CD4-positive, alpha-beta T cell treated with Interleukin-21 for 1 hour (primary cell): ENCODE data around the gene ELAPOR1.

Experiments used
- DNase-seq: peaks from one replicate; pipeline ENCODE4 v3.0.0-alpha.2; 2020

ELAPOR1 gene, protein sequence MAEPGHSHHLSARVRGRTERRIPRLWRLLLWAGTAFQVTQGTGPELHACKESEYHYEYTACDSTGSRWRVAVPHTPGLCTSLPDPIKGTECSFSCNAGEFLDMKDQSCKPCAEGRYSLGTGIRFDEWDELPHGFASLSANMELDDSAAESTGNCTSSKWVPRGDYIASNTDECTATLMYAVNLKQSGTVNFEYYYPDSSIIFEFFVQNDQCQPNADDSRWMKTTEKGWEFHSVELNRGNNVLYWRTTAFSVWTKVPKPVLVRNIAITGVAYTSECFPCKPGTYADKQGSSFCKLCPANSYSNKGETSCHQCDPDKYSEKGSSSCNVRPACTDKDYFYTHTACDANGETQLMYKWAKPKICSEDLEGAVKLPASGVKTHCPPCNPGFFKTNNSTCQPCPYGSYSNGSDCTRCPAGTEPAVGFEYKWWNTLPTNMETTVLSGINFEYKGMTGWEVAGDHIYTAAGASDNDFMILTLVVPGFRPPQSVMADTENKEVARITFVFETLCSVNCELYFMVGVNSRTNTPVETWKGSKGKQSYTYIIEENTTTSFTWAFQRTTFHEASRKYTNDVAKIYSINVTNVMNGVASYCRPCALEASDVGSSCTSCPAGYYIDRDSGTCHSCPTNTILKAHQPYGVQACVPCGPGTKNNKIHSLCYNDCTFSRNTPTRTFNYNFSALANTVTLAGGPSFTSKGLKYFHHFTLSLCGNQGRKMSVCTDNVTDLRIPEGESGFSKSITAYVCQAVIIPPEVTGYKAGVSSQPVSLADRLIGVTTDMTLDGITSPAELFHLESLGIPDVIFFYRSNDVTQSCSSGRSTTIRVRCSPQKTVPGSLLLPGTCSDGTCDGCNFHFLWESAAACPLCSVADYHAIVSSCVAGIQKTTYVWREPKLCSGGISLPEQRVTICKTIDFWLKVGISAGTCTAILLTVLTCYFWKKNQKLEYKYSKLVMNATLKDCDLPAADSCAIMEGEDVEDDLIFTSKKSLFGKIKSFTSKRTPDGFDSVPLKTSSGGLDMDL

DNA sequence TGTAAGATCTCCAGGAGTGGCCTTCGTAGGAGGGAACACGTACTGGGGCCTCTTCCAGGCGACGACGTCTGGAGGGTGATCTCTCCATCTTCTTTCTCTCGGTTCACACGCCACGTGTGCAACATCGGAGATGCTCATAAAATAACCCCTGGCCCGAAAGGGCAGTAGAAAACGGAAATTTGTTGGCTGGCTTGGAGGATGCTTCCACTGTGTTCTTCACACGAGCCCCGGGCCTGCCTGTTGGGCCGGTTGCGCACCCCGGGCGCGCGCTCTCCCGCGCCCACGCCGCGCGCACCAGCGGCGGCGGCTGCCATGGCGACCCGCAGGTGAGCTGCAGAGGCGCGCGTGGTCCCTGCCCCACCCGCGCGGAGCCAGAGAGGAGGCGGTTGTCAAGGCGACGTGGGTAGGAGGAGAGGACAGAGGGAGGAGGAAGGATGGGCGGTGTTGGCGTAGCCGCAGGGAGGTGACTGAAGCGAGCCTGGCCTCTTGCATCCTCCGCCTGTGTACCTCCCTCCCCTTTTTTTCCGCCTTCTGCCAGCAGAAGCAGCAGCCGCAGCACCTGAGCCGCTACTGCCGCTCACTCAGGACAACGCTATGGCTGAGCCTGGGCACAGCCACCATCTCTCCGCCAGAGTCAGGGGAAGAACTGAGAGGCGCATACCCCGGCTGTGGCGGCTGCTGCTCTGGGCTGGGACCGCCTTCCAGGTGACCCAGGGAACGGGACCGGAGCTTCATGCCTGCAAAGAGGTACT is at the start of gene ELAPOR1:
TSS of gene ELAPOR1 (plus strand) at position 526 of the 752 bp plus-strand sequence. CDS start at position 595, 69 bp downstream.
- DNase-seq, result peak; percentile 95

DNA sequence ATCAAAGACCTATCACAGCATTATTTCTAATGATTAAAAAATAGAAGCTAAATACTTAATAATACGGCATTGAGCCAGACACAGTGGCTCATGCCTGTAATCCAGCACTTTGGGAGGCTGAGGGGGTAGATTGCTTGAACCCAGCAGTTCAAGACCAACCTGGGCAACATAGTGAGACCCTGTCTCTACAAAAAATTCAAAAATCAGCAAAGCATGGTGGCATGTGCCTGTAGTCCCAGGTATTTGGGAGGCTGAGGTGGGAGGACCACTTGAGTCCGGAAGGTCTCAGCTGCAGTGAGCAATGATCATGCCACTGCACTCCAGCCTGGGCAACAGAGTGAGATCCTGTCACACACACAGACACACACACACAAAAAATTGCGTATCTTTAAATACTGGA is 48.8 kb upstream of the ELAPOR1 start:
- no peak for DNase-seq

DNA sequence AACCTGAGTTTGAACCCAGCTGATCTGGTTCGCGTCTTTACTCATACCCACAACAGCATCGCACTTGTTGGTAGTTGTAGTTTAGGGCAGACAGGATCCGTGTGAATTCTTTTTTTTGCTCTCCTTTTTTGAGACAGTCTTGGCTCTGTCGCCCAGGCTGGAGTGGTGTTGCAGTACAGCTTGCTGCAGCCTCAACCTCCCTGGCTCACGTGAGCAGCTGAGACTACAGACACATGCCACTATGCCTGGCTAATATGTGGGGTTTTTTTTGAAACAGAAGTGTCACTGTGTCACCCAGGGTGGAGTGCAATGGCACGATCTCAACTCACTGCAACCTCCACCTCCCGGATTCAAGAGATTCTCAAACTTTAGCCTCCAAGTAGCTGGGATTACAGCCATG is 46.0 kb upstream of the ELAPOR1 start:
- no peak for DNase-seq

DNA sequence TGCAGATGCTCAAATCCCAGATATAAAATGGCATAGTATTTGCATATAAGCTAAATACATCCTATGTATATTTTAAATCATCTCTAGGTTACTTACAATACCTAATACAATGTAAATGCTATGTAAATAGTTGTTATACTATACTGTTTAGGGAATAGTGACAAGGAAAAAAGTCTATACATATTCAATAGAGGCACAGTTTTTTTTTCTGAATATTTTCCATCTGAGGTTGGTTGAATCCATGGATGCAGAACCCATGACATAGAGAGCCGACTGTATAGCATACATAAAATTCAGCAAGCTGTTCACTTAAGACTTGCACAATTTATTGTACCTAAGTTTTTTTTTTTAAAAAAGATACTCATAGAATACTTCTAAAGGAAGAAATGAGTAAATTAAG is 44.6 kb upstream of the ELAPOR1 start:
- no peak for DNase-seq

DNA sequence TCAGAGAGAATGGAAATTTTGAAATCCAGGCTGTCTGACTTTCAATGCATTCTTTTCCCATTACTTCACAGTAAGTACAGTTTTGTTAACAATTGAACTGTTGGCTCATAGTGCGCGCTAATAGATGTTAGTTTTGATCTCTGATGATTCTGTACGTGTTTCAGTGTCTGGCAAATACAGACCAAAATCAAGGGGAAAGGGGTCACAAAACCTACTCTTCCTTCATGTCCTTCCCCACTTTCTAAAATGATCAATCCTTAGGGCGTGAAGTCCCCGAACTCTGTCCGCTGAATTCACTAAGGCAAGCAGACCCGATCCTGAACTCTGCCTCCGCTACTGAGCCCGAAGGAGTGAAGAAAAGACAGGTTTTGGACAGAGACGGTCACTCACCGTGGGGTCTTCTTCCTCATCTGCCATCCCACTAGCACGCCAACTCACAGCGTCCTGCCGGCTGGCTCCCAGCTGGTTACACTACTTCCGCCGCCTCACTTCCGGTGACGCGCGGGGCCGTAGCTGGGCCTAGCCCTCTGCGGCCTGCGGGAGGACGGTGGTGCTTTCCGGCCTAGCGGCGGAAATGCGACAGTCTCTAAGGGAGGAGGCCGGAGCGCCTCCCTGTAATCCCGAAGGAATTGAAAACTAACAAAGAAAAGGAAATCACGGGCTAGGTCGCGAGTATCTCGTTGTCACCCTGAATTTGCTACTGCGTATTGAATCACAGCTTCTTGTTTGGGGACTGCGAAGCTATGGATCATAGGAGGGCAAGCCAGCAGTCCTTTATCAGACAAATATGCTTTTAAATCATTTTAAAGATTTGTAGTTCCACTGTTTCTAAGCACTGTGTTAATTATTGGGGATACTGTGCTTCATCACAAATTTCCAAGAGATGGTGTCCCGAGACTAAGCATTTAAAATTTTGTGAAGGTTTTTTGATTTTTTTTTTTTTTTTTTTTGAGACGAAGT is 38.1 kb upstream of the ELAPOR1 start, which contains the start of gene TAF13:
TSS of gene TAF13 (minus strand) at position 473 of the 960 bp plus-strand sequence. CDS start at position 417, 56 bp downstream.
- peak; percentile 89 for DNase-seq

DNA sequence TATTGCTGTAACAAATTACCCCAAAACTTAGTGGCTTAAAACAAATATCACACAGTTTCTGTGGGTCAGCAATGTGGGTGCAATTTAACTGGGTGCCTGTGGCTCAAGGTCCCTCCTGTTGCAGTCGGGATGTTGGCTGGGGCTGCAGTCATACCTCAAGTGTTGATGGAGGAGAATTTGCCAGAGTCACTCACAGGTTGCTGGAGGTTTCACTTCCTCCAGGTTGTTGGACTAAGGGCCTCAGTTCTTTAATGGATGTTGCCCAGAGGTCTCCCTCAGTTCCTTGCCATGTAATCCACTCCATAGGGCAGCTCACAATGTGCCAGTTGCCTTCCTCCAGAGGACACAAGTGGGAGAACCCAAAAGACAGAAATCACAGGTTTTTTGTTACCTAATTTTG is 35.6 kb upstream of the ELAPOR1 start:
- DNase-seq, result no peak

DNA sequence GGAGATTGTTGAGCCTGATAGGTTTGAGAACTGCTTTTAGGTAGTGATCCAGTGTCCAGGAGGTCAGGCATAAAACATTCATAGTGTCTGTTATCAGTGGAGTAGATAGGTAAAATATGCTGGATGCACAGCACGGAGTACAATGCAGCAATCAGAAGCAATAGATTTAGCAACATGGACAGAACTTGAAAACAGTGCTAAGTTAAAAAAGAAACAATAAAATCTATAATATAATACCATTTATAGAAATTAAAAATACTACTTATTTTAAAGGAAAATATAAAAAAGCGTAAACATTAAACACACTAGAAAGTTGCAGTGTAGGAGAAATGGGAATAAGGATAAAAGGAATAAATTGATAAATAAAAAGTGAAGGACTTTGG is 34.7 kb upstream of the ELAPOR1 start:
- DNase-seq, result no peak

DNA sequence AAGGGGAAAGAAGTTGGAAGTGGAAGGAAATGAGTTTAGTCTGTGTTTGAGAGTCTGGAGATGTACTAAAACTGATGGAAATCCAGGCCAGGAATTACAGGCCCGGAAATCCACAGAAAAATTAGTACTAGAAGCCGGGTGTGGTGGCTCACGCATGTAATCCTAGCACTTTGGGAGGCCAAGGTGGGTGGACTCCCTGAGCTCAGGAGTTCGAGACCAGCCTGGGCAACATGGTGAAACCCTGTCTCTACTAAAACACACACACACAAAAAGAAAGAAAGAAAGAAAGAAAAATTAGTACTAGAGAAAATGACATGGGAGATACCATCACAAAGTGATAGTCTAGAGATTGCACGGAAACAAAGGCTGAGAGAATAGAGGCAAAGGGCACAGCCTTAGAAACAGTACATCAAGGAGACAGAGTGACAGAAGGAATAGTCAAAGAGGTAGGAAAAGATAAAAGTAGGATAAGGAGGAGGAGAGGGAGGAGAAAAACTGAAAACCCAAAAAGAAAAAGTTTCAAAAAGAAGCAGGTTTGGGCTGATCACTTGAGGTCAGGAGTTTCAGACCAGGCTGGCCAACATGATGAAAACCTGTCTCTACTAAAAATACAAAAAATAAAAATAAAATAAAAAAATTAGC is 33.4 kb upstream of the ELAPOR1 start:
- DNase-seq, result no peak

DNA sequence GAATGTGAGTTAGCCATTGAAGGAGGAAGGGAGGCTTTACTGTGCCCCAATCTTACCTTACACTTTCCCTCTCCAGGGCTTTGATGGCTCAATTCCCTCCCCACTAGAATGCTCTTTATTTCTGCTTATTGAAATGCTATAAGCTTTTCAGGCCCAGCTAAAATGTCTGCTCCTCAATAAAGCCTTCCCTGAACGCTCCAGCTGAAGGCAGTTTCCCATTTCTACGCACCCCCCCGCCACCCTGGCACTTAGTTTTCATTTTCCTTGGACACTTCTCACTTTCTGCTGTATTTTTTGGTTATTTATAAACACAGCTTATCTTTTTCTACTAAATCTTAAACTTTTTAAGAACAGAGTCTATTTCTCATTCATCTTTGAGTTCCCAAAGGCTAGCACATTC is 30.4 kb upstream of the ELAPOR1 start:
- no peak for DNase-seq

DNA sequence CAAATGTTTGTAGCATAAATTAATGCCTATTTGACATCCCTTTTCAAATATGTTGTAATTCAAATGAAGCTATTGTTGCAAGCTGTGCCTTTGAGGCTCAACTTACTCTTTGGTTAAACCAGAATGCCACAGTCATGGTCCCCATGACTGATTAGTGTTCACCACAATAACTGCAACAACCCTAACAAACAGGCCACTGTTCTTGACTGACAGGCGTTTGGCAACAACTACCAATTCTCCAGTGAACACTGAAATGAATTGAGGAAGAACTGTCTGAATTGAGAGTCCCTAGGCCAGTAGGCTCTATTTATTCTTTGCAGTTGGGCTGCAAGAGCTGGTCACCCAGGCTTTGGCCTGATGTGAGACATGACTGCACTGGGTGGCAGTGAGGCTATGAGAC is 30.0 kb upstream of the ELAPOR1 start:
- DNase-seq, result no peak

DNA sequence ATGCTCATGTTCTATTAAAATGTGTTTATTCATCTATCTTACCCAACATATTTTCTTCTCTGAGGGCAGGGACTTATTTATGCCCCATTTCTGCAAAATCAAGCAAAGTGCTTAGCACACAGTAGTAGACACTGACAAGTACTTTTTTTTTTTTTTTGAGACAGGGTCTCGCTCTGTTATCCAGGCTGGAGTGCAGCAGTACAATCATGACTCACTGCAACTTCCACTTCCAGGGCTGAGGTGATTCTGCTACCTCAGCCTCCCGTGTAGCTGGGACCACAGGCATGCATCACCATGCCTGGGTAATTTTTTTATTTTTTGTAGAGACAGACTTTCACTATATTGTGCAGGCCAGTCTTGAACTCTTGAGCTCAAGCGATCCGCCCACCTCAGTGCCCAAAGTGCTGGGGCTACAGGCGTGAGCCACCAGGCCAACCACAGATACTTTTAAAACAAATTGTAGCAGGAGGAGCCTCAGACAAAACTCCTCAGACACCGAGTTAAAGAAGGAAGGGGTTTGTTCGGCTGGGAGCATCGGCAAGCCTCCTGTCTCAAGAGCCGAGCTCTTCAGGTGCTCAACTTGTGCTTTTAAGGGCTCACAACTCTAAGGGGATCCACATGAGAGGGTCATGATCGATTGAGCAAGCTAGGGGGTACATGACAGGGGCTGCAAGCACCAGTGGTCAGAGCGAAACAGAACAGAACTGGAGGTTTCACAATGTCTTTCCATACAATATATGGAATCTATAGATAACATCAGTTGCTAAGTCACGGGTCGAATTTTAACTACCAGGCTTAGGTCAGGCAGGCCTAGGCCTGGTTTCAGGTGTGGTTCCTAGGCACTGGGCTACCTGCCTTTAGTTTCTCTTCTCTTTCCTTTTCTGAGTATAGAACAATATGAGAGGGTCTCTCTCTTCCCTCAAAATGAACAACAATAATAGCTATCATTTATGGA is 29.1 kb upstream of the ELAPOR1 start:
- DNase-seq, result no peak

DNA sequence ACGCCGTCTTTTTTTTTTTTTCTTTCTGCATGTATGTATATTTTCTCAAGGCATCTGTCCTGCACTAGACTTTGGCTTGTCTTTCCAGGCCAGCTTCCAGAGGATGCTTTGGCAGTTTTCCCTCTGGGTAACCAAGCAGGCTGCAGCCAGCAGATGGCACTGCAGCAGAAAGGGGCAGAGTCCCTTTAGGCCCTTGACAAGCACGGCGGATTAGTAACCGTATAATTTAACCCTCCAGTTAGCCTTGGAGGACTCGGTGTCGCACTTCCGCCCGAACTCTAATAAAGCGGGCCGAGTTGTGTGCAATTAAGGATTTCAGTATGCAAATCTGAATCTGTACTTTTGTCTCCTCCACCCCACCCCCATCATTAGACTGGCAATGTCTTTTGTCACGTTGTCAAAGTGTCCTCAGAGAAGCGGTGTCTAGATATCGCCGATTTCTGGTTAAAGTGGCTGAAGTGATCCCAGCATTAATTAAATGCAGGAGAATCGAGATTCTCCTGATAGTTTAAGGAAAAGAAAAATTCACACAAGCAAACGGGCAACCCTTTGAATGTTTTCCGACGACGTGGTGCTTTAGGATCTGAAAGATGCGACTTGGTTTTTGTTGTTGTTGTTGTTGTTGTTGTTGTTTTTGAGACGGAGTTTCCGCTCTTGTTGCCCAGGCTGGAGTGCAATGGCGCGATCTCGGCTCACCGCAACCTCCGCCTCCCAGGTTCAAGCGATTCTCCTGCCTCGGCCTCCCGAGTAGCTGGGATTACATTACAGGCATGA is 24.5 kb upstream of the ELAPOR1 start:
- peak; percentile 51 for DNase-seq

DNA sequence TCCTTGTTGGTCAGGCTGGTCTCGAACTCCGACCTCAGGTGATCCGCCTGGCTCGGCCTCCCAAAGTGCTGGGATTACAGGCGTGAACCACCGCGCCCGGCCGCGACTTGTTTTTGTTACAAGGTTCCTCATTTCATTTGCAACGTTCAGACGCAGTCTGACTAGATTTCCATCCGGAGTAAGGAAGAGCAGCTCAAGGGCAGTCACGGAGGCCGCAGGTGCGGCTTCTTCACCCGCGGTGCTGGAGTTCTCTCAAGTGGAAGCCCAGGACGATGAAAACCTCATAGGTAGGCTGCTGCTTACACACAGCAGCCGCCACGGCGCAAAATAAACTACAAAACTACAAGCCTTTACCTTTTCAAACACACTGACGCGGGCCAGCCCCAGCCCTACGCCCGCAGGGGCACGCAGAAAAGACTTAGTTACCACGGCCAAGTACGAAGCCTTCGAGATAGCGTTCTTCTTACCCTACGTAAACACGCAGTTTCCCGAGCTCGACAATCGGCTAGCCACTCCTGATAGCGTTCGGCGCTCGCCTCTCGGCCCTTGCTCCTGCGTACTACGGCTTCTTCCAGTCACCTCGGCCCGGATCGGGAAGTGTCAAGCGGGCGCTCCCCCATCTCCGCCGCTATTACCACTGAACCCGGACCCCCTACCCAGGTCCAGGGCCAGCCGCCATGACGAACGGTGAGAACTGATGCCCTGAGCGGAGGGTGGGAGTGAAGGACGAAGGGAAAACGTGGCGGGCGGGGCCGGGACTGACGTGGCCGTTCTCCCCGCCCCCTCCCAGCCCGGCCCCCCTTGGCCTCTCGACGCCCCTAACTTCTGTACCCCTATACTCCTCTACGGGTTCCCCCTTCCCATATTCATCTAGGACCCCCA is 23.5 kb upstream of the ELAPOR1 start, which contains the start of gene TMEM167B:
TSS of gene TMEM167B (plus strand) at position 569 of the 882 bp plus-strand sequence. CDS start at position 678, 109 bp downstream.
- DNase-seq, result peak; percentile 90

DNA sequence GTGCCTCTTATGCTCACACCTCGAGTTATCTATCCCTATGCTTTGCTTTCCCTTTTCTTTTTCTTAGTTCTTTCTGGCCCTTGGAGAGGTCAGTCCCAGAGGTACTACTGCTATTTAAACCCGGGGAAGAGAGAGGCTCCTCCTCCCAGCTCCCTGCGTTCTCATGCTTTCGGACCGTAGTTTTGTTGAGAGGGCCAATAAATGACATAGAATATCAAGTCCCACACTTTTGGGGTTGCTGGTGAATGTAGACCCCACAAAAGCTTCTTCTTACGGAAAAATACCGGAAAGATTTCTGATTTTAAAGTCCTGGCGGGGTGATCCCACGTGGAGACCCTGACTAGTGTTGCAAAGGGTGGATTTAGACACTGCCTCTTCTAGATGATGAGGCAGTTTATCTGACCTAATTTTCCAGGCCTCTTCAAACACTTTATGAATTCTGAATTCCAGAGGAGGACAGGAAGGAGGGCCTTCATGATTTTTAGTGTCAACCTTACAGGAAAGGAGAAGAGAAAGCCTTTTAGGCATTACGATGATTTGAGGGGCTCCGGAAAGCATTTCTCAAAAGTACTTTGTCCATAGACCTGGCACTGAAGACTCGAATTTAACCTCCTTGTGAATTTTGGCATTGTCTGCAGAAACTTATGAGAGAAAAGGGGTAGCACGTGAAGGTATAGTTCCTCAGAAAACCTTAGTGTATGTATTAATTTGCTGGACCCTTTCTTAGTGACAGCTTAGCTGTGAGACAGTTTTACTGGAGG is 22.7 kb upstream of the ELAPOR1 start:
- no peak for DNase-seq

DNA sequence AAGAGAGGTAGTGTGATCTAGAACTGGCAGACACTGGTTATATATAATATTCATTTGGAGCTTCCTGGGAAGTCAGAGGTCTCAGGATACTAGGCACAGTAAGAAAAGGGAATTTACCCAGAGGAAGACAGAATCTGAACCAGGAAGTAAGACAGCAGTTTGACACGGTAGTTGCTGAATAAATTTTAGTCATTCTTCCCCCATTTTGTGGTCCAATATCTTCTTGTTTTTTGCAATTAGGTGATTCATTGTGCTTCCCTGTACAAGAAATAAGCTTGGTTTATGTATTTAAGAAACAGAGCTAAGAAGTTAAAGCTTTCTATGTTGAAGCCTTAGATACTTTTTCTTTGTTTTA is 22.1 kb upstream of the ELAPOR1 start:
- no peak for DNase-seq

DNA sequence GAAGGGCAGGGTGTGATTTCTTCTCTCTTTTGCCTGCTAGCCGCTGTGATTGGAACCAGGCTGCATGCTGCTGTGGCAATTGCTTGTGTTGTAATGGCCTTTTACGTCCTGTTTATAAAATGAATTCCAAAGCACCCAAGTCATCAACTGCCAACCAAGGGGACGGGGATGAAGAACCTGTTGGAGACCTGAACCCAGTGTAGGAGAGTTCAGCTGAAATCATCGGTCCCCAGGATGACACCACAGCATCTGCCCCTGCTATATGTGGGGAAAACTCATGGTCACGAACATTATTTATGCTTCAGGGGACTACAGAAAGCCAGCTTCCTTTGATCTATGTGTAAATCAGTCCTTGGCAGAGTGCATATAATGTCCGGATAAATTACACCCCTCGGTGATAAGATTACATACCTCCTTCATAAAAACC is 19.5 kb upstream of the ELAPOR1 start:
- no peak for DNase-seq

DNA sequence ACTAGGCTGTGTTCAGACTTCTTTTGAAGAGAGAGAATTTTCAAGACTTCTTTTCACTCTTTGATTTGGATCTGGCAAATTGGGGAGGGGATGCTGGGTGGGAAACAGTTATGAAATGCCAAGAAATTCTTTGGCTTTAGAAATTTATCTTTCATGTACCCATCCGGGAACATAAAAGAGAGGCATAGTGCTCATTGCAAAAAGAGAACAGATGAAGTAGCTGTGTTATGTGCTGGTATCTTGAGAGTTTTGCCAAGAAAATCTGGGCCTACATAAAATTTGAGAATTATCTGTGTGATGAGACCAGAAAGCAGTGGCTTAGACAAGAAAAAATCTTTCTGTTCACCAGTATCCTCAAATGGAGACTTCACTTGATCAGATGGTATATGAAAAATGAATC is 19.0 kb upstream of the ELAPOR1 start:
- no peak for DNase-seq
